ENCODE measurements around the gene PRL.
A peak's percentile ranks its signal among the peaks of the same experiment; 100 is the strongest.

The PRL gene

GRCh38 chr6:22294301-22294700 is 2.5 kb downstream of the PRL start:
- DNase-seq = no peak

DNA sequence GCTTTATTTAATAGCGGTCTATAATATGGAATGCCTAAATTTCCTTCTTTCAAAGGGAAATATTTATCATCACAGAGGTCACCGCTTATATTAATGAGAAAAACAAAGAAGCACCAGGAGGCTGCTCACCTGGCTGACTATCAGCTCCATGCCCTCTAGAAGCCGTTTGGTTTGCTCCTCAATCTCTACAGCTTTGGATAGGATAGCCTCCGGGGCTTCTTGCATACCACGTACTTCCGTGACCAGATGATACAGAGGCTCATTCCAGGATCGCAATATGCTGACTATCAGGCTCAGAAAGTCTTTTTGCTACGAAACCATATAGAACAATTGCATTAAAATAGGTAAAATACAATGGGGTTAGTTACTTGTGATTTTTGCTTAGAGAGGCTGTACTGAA is 6.8 kb downstream of the PRL start:
- DNase-seq = no peak

GRCh38 chr6:22288721-22289120 is 8.1 kb downstream of the PRL start:
- DNase-seq = no peak

- no peak for DNase-seq
Measured at GRCh38 chr6:22284666-22285065, 12.2 kb downstream of the PRL start.

GRCh38 chr6:22281341-22282085 is 15.3 kb downstream of the PRL start:
- no peak for DNase-seq

DNA sequence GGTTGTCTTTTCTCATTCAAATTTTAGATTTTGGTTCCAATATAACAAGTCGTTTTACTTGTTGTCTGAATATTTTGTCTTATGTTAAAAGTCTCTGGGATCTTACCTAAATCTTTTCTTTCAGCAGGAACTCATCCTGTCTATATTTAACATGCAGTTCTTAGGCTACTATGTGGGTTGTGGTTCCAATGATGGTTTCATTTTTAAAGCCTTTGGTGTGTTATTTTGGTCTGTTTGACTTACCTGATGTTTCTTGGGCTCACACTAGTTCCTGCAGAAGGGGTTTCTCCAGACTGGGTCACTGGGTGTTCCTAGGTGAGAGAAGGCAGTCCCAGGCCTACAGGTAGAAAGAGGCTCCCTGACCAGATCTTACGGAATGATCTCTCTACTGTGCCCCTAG is 17.4 kb downstream of the PRL start:
- DNase-seq = no peak

DNA sequence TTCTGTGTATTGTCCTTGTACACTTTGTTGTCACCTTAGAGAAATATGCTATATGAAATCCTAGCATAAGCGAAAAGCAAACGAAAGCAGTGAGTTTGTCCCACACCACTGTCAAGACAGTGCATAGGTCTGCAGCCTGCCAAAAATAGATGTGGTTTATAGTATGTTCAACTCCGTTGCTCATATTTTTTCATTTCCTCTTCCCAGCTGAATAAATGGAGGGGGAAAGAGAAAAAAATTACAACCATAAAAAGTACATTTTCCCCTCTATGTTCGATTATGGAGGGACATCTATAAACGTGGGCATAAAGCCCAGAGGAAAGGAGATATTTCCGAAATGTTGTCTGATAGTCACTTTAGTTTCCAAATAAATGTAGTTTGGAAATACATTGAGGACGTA is 25.8 kb downstream of the PRL start:
- DNase-seq = no peak

DNA sequence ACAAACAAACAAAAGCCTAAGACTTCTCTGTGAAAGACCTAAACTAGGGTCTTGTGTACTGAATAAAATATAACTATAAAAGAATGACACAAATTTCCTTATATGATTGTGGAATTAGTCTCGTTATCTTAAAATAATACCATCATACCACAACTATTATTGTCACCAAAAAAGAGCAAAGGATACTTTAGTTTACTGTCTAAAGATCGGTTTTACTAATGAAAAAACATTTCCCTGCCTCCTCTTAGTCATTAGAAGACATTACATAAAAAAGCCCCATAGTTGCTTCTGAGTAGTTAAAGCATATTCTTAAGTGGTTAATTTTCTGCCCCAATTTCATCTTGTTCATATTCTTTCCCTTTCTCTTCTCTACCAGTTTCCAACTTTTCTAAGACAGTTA is 33.1 kb downstream of the PRL start:
- DNase-seq = no peak

DNA sequence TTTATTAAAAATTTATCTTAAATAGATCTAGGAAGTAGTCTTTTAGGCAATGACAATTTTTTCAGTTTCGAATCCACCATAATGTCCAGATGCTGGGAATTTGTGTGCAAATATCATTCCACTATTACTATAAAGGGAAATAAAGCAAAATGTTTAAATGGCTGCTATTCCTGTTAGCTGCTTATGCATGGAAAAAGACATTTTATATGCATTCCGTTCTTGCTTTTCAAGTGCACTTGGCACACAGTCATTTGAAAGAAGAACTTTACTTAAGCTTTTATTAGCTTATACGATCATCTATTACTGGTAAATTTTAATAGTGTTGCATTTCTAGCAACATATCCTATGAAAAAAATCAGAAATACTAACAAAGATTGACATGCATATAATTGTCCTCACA is 42.0 kb downstream of the PRL start:
- no peak for DNase-seq

DNA sequence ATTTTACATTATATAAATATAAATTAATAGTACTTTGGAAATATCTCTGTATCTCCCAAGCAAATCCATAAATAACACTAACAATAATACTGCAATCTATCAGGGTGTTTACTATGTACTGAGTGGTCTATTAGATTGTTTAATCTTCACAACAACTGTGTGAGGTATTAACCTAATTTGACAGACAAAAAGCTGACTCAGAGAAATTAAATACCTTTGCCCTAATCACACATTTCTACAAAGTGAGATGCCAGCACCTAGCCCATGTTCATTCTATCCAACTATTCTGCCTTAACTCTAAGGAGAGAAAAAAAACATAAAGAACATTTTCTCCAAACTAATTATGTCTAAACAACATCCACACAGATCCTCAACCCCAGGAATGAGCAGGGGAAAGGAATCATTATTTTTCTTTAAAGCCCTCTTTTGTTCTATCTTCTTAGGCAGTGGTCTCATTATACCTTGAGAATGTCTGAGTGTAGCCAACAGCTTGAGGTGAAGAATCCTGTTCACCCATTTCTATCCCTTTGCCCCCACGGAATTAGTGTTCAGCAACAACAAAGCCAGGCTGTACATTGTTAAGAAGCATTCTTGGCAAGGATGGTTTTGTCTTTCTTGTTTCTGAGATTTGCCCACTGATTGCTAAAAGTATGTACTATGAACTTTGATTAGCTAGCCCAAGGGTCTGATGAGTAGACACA is 42.7 kb downstream of the PRL start:
- DNase-seq = no peak

DNA sequence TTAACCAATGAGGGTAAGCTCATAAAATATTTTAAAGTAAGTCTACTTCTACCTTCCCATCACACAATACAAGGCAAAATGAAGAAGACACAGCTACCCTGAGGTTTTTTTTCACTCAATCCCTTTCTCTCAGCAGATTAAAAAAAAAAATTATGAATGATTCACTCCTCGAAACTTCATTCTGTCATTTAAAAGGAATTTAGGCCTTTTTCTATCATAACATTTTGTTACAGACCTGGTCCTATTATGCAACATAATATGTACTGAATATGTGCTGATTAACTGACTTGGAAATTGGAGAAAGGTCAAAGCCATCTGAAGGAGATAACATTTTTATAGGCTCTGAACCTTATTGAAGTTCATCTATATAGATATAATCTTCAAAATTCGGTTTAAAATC is 45.5 kb downstream of the PRL start:
- DNase-seq = no peak

GRCh38 chr6:22250486-22250885 is 46.4 kb downstream of the PRL start:
- peak; percentile 53 to 68 for DNase-seq

DNA sequence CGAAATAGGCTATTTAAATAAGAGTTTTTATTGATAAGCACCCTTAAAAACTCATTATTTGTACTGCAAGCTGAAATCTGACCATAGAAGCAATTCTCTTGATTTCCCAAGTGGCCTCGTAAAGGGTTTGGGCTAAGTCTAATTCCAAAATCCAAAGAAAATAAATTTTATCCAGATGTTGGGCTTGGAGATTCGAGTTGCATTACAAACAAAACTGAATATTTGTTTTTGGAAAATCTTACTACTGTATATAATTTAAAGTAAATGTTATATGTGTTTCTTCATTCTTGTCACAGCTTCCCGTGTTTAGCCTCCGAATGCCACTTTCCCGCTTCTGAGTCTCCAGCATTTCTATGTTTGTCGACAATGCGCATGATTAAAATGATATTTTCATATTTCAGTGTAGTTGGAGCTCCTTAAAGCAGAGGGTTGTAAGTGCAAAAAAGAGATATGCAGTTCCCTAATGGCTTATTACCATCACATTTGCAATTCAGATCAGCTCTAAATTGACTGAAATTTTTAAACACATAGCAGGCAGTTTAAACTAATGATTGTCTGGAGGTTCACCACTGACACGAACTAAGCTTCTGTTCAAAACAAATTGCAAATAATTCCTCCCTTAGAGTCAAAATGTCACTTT is 47.0 kb downstream of the PRL start:
- no peak for DNase-seq

DNA sequence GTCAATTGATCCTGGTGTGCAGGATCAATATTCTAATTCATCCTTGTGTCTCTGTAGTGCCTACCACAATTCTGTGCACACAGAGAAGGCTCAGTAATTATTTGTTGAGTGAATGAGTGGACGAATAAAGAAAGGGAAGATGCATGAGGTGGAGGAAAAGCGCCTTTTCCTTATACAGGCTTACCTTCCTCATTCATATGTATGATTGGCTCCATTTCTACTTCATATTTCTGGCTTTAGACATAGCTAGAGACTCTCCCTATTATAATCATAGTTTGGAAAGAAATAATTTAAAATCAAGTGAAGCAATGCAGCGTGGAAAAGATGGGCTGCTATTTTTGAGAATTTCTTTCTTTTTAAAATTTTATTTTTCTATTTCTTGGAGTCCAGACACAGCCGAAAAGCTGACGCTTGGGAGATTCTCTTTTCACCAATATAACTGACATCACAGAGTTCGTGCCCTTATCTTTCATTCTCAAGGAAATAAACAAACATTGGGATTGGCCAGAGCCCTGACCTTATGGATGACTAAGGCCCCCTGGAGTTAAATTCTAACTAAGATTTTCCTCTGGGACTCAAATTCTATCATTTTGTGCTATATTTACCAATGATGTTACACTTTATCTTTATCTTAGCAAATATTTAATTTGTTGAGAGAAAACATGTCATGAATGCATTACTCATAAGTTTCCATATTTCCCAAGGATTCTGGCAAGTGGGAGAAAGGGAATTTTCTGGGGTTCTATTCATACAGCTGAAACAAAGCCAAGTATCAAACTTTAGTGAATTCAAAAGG is 48.1 kb downstream of the PRL start:
- no peak for DNase-seq

- DNase-seq = no peak
Measured at GRCh38 chr6:22247916-22248482, 48.8 kb downstream of the PRL start.

- DNase-seq = no peak
Measured at GRCh38 chr6:22240025-22240424, 56.8 kb downstream of the PRL start.

DNA sequence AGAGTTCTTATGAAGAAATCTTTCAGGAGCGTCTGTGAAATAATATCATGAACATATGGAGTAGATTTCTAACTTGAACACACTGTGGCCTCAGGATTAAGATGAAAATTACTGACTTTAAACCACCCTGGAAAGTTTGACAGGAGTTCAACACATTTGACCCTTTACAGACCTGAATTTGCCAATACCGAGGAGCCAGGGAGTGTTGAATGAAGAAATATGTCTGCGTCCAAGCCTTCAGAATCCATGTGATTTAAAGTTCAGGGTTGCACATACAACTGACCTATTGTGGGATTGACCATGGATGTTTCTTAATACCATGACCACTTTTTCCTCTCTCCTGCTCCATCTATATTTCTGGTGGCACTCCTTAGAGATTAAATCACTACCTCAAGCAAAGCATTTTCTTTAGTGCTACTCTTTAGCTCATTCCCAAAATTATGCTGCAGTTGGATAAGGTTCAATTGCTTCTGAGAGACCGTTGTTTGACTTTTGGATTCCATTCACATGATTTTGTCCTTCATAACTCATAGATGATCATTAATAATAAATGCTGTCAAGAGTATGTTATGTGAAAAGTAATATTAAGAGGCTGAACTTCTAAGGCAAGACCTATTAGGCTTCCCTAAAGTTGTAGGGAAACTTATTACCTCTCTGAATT is 57.4 kb downstream of the PRL start:
- no peak for DNase-seq

GRCh38 chr6:22238861-22239260 is 58.0 kb downstream of the PRL start:
- no peak for DNase-seq

GRCh38 chr6:22237526-22237925 is 59.3 kb downstream of the PRL start:
- DNase-seq = no peak
